NCI-H187 treated with DMSO at 0.1 percent for 48 hours (cell line): ENCODE data around the gene NBDY.
"Not testable (repeated sequence)": the region's sequence is repeated elsewhere in the genome, so short reads cannot be mapped to it uniquely, and the experiment has no call there.

Experiments used
- DNase-seq: peaks from one replicate; lab custom pipeline; 2025; lab: John Stamatoyannopoulos, UW

The NBDY gene

GRCh38 chrX:56802428-56802827, 73.4 kb downstream of the NBDY start:
- DNase-seq = no peak

GRCh38 chrX:56802921-56803849, 74.1 kb downstream of the NBDY start:
- DNase-seq = no peak

GRCh38 chrX:56803850-56804681, 75.0 kb downstream of the NBDY start:
- DNase-seq = no peak

- DNase-seq = no peak
Observed at GRCh38 chrX:56804867-56805266, 75.8 kb downstream of the NBDY start.

- no peak for DNase-seq
Observed at GRCh38 chrX:56805399-56805798, 76.4 kb downstream of the NBDY start.

GRCh38 chrX:56806176-56806575, 77.1 kb downstream of the NBDY start:
- not testable (repeated sequence) for DNase-seq

GRCh38 chrX:56811599-56811998, 82.6 kb downstream of the NBDY start:
- DNase-seq = no peak

- DNase-seq = no peak
Observed at GRCh38 chrX:56812515-56813105, 83.6 kb downstream of the NBDY start.

- DNase-seq = no peak
Observed at GRCh38 chrX:56813318-56813837, 84.3 kb downstream of the NBDY start.

- no peak for DNase-seq
Observed at GRCh38 chrX:56817179-56817578, 88.1 kb downstream of the NBDY start.

- DNase-seq = no peak
Observed at GRCh38 chrX:56826020-56826419, 97.0 kb downstream of the NBDY start.

- DNase-seq = no peak
Observed at GRCh38 chrX:56833626-56834025, 104.6 kb downstream of the NBDY start.

- no peak for DNase-seq
Observed at GRCh38 chrX:56853436-56853835, 124.4 kb downstream of the NBDY start.

GRCh38 chrX:56857042-56857441, 128.0 kb downstream of the NBDY start:
- no peak for DNase-seq

- DNase-seq = no peak
Observed at GRCh38 chrX:56860888-56861287, 131.8 kb downstream of the NBDY start.
